ENCODE results near the gene RRAD.
"Not testable (repeated sequence)": the region's sequence is repeated elsewhere in the genome, so short reads cannot be mapped to it uniquely, and the experiment has no call there.

The RRAD gene

GRCh38 chr16:66902648-66903543, 22.4 kb downstream of the RRAD start:
- Histone ChIP-seq H3K9ac (ENCODE audit: low read depth in 1 of 2, low read length in 2 of 2) (no peak overlapping the region), H3K27me3 (ENCODE audit: control insufficient read depth in 2 of 2, insufficient read depth in 2 of 2, low read length in 2 of 2) (no peaks in the 10 kb centered on the region), H3K36me3 (ENCODE audit: control insufficient read depth in 2 of 2, insufficient read depth in 2 of 2, low read length in 2 of 2) (no peaks in the 10 kb centered on the region), H3K27ac (ENCODE audit: low read depth in 2 of 2, low read length in 2 of 2) (peak overlapping the region; percentile 12 to 32), H3K4me3 (ENCODE audit: low read length in 2 of 2) (no peak overlapping the region), H3K4me1 (ENCODE audit: control insufficient read depth in 2 of 2, insufficient read depth in 2 of 2, low read length in 2 of 2) (peaks cover 32 to 33% of the 10 kb centered on the region in 2 donors), H3K9me3 (ENCODE audit: control insufficient read depth in 2 of 2, low read length in 2 of 2) (no peaks in the 10 kb centered on the region)

GRCh38 chr16:66901626-66902025, 23.7 kb downstream of the RRAD start:
- H3K36me3 ChIP-seq (ENCODE audit: control insufficient read depth in 2 of 2, insufficient read depth in 2 of 2, low read length in 2 of 2): no peaks in the 10 kb centered on the region
- H3K4me1 ChIP-seq (ENCODE audit: control insufficient read depth in 2 of 2, insufficient read depth in 2 of 2, low read length in 2 of 2): peaks cover 37 to 39% of the 10 kb centered on the region in 2 donors
- no peaks in the 10 kb centered on the region for H3K9me3 ChIP-seq (ENCODE audit: control insufficient read depth in 2 of 2, low read length in 2 of 2)
- no peaks in the 10 kb centered on the region for H3K27me3 ChIP-seq (ENCODE audit: control insufficient read depth in 2 of 2, insufficient read depth in 2 of 2, low read length in 2 of 2)
- H3K27ac ChIP-seq (ENCODE audit: low read depth in 2 of 2, low read length in 2 of 2): peak overlapping the region; percentile 69 to 75
- H3K9ac ChIP-seq (ENCODE audit: low read depth in 1 of 2, low read length in 2 of 2): no peak overlapping the region
- no peak overlapping the region for H3K4me3 ChIP-seq (ENCODE audit: low read length in 2 of 2)

- H3K27me3 ChIP-seq (ENCODE audit: control insufficient read depth in 2 of 2, insufficient read depth in 2 of 2, low read length in 2 of 2): no peaks in the 10 kb centered on the region
- H3K9me3 ChIP-seq (ENCODE audit: control insufficient read depth in 2 of 2, low read length in 2 of 2): no peaks in the 10 kb centered on the region
- H3K4me1 ChIP-seq (ENCODE audit: control insufficient read depth in 2 of 2, insufficient read depth in 2 of 2, low read length in 2 of 2): peaks cover 40 to 45% of the 10 kb centered on the region in 2 donors
- no peaks in the 10 kb centered on the region for H3K36me3 ChIP-seq (ENCODE audit: control insufficient read depth in 2 of 2, insufficient read depth in 2 of 2, low read length in 2 of 2)
- no peak overlapping the region for H3K4me3 ChIP-seq (ENCODE audit: low read length in 2 of 2)
- peak overlapping the region; percentile 69 to 75 for H3K27ac ChIP-seq (ENCODE audit: low read depth in 2 of 2, low read length in 2 of 2)
- peak overlapping the region; percentile 24 to 78 for H3K9ac ChIP-seq (ENCODE audit: low read depth in 1 of 2, low read length in 2 of 2)
Observed at GRCh38 chr16:66900721-66901441, 24.5 kb downstream of the RRAD start.

GRCh38 chr16:66899945-66900710, 25.2 kb downstream of the RRAD start:
- H3K9ac ChIP-seq (ENCODE audit: low read depth in 1 of 2, low read length in 2 of 2): peak overlapping the region in 1 of 2 donors; percentile 78
- no peaks in the 10 kb centered on the region for H3K36me3 ChIP-seq (ENCODE audit: control insufficient read depth in 2 of 2, insufficient read depth in 2 of 2, low read length in 2 of 2)
- no peaks in the 10 kb centered on the region for H3K27me3 ChIP-seq (ENCODE audit: control insufficient read depth in 2 of 2, insufficient read depth in 2 of 2, low read length in 2 of 2)
- H3K4me3 ChIP-seq (ENCODE audit: low read length in 2 of 2): peak overlapping the region in 1 of 2 donors; percentile 11
- no peaks in the 10 kb centered on the region for H3K9me3 ChIP-seq (ENCODE audit: control insufficient read depth in 2 of 2, low read length in 2 of 2)
- peak overlapping the region; percentile 69 to 75 for H3K27ac ChIP-seq (ENCODE audit: low read depth in 2 of 2, low read length in 2 of 2)
- peaks cover 40 to 48% of the 10 kb centered on the region in 2 donors for H3K4me1 ChIP-seq (ENCODE audit: control insufficient read depth in 2 of 2, insufficient read depth in 2 of 2, low read length in 2 of 2)

GRCh38 chr16:66899310-66899944, 25.9 kb downstream of the RRAD start:
- Histone ChIP-seq H3K9me3 (ENCODE audit: control insufficient read depth in 2 of 2, low read length in 2 of 2) (no peaks in the 10 kb centered on the region), H3K9ac (ENCODE audit: low read depth in 1 of 2, low read length in 2 of 2) (peak overlapping the region in 1 of 2 donors; percentile 78), H3K27ac (ENCODE audit: low read depth in 2 of 2, low read length in 2 of 2) (peak overlapping the region; percentile 69 to 75), H3K27me3 (ENCODE audit: control insufficient read depth in 2 of 2, insufficient read depth in 2 of 2, low read length in 2 of 2) (no peaks in the 10 kb centered on the region), H3K36me3 (ENCODE audit: control insufficient read depth in 2 of 2, insufficient read depth in 2 of 2, low read length in 2 of 2) (no peaks in the 10 kb centered on the region), H3K4me1 (ENCODE audit: control insufficient read depth in 2 of 2, insufficient read depth in 2 of 2, low read length in 2 of 2) (peaks cover 37 to 44% of the 10 kb centered on the region in 2 donors), H3K4me3 (ENCODE audit: low read length in 2 of 2) (no peak overlapping the region)

- Histone ChIP-seq H3K4me3 (ENCODE audit: low read length in 2 of 2) (no peak overlapping the region), H3K27me3 (ENCODE audit: control insufficient read depth in 2 of 2, insufficient read depth in 2 of 2, low read length in 2 of 2) (no peaks in the 10 kb centered on the region), H3K4me1 (ENCODE audit: control insufficient read depth in 2 of 2, insufficient read depth in 2 of 2, low read length in 2 of 2) (peaks cover 37 to 44% of the 10 kb centered on the region in 2 donors), H3K36me3 (ENCODE audit: control insufficient read depth in 2 of 2, insufficient read depth in 2 of 2, low read length in 2 of 2) (no peaks in the 10 kb centered on the region), H3K9ac (ENCODE audit: low read depth in 1 of 2, low read length in 2 of 2) (no peak overlapping the region), H3K27ac (ENCODE audit: low read depth in 2 of 2, low read length in 2 of 2) (peak overlapping the region; percentile 69 to 75), H3K9me3 (ENCODE audit: control insufficient read depth in 2 of 2, low read length in 2 of 2) (no peaks in the 10 kb centered on the region)
Observed at GRCh38 chr16:66898933-66899309, 26.4 kb downstream of the RRAD start.

DNA sequence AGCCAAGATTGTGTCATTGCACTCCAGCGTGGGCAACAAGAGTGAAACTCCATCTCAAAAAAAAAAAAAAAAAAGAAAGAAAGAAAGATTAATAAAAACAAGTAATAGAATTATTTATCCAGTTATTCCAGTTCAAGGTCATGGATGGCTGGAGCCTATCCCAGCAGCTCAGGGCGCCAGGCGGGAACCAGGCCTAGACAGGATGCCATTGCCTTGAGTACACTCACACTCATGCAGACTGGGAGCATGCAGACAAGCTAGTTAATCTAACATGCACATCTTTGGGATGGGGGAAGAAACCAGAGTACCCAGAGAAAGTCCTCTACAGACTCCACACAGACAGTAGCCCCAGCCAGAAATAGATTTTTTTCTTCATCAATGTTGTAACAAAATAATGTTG, 27.1 kb downstream of the RRAD start:
- Histone ChIP-seq H3K36me3 (ENCODE audit: control insufficient read depth in 2 of 2, insufficient read depth in 2 of 2, low read length in 2 of 2) (no peaks in the 10 kb centered on the region), H3K4me3 (ENCODE audit: low read length in 2 of 2) (no peak overlapping the region), H3K27me3 (ENCODE audit: control insufficient read depth in 2 of 2, insufficient read depth in 2 of 2, low read length in 2 of 2) (no peaks in the 10 kb centered on the region), H3K9me3 (ENCODE audit: control insufficient read depth in 2 of 2, low read length in 2 of 2) (no peaks in the 10 kb centered on the region), H3K4me1 (ENCODE audit: control insufficient read depth in 2 of 2, insufficient read depth in 2 of 2, low read length in 2 of 2) (peaks cover 37 to 44% of the 10 kb centered on the region in 2 donors), H3K27ac (ENCODE audit: low read depth in 2 of 2, low read length in 2 of 2) (no peak overlapping the region), H3K9ac (ENCODE audit: low read depth in 1 of 2, low read length in 2 of 2) (no peak overlapping the region)

DNA sequence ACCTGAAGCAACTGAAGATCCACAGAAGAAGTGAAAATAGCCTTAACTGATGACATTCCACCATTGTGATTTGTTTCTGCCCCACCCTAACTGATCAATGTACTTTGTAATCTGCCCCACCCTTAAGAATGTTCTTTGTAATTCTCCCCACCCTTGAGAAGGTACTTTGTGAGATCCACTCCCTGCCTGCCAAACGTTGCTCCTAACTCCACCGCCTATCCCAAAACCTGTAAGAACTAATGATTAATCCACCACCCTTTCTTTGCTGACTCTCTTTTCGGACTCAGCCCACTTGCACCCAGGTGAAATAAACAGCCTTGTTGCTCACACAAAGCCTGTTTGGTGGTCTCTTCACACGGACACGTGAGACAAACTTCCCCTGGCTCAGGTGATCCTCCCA, 28.7 kb downstream of the RRAD start:
- peak overlapping the region in 1 of 2 donors; percentile 37 for H3K9ac ChIP-seq (ENCODE audit: low read depth in 1 of 2, low read length in 2 of 2)
- peaks cover 37 to 43% of the 10 kb centered on the region in 2 donors for H3K4me1 ChIP-seq (ENCODE audit: control insufficient read depth in 2 of 2, insufficient read depth in 2 of 2, low read length in 2 of 2)
- not testable (repeated sequence) for H3K4me3 ChIP-seq (ENCODE audit: low read length in 2 of 2); H3K36me3 ChIP-seq (ENCODE audit: control insufficient read depth in 2 of 2, insufficient read depth in 2 of 2, low read length in 2 of 2); H3K9me3 ChIP-seq (ENCODE audit: control insufficient read depth in 2 of 2, low read length in 2 of 2); H3K27me3 ChIP-seq (ENCODE audit: control insufficient read depth in 2 of 2, insufficient read depth in 2 of 2, low read length in 2 of 2)
- H3K27ac ChIP-seq (ENCODE audit: low read depth in 2 of 2, low read length in 2 of 2): peak overlapping the region; percentile 86 to 87

GRCh38 chr16:66895999-66896398, 29.3 kb downstream of the RRAD start:
- Histone ChIP-seq H3K4me1 (ENCODE audit: control insufficient read depth in 2 of 2, insufficient read depth in 2 of 2, low read length in 2 of 2) (peaks cover 33 to 37% of the 10 kb centered on the region in 2 donors), H3K4me3 (ENCODE audit: low read length in 2 of 2) (no peak overlapping the region), H3K9ac (ENCODE audit: low read depth in 1 of 2, low read length in 2 of 2) (peak overlapping the region; percentile 5 to 46), H3K9me3 (ENCODE audit: control insufficient read depth in 2 of 2, low read length in 2 of 2) (no peaks in the 10 kb centered on the region), H3K27me3 (ENCODE audit: control insufficient read depth in 2 of 2, insufficient read depth in 2 of 2, low read length in 2 of 2) (no peaks in the 10 kb centered on the region), H3K36me3 (ENCODE audit: control insufficient read depth in 2 of 2, insufficient read depth in 2 of 2, low read length in 2 of 2) (no peaks in the 10 kb centered on the region), H3K27ac (ENCODE audit: low read depth in 2 of 2, low read length in 2 of 2) (peak overlapping the region; percentile 86 to 87)

Data from mucosa of rectum (tissue), 2 donors.